ENCODE data around the gene GHRH.

DNA sequence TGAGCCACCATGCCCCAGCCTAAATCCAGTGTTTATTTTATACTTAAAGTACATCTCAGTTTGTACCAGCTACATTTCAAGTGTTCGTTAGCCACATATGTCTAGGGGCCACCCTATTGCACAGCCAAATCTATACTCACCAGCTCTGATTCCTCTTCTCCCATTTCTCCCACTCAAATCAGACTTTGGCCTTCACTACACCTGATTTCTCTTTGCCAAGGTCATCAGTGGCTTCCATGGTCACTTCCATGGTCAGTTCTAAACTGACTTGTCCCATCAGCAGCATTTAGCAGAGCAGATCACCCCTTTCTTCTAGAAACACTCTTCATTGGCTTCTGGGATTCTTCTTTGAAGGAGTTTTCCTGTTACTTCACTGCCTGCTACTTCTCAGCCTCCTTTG is 14.1 kb downstream of the GHRH start:
- TF ChIP-seq, protein P1, sequence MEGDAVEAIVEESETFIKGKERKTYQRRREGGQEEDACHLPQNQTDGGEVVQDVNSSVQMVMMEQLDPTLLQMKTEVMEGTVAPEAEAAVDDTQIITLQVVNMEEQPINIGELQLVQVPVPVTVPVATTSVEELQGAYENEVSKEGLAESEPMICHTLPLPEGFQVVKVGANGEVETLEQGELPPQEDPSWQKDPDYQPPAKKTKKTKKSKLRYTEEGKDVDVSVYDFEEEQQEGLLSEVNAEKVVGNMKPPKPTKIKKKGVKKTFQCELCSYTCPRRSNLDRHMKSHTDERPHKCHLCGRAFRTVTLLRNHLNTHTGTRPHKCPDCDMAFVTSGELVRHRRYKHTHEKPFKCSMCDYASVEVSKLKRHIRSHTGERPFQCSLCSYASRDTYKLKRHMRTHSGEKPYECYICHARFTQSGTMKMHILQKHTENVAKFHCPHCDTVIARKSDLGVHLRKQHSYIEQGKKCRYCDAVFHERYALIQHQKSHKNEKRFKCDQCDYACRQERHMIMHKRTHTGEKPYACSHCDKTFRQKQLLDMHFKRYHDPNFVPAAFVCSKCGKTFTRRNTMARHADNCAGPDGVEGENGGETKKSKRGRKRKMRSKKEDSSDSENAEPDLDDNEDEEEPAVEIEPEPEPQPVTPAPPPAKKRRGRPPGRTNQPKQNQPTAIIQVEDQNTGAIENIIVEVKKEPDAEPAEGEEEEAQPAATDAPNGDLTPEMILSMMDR (IDR thresholded peaks at IDR 0.05; ENCODE audit: low read depth, low read length): no peak
- TF ChIP-seq MYC (IDR thresholded peaks at IDR 0.05; ENCODE audit: low read depth, low read length) (no peak), POLR2A (IDR thresholded peaks at IDR 0.05; ENCODE audit: extremely low read depth, insufficient read length) (no peak)
